Raji (cell line): ENCODE measurements around the gene FANCL.

Experiments
- POLR2A ChIP-seq: IDR thresholded peaks from 2 replicates; pipeline ENCODE4 v1.6.1; 2011; ENCODE audit warnings: low read depth, low read length, control low read depth; ENCODE audit not compliant: insufficient read depth

The FANCL gene

DNA sequence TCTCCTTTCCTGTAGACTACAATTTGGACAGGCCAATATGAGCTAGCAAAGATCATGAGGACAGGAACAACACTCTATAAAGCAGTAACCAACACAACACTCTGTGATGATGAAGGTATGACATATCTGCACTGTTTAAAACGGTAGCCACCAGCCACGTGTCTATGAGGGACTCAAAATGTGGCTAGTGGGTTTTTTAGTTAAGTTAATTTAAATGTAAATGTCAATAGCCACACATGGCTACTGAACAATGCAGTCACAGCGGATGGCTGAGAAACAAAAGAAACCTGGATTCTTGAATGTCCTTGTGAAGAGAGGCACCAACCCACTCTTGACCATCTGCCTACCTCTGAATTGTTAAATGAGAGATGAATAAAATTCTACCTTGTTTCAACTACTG lies 33.9 kb downstream of the FANCL start:
- no peak for TF ChIP-seq POLR2A

DNA sequence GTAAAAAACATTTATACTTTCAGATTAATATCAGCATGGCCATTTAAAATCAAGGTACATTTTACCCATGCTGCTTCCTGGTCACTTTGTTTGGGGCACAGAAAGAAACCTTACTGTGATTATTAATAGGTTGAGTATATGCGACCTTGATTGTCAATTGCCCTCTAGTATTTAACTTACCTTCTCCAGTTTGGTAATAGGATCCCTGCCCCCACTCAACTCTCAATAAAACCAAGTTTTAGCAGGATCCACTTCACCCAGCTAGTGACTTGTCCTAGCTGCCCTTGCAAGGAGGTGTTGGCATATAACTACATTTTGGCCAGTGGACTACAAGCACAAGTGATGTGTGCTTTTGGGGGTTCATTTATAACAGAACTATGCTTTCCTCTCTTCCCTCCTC lies 34.3 kb downstream of the FANCL start:
- TF ChIP-seq POLR2A, result no peak

DNA sequence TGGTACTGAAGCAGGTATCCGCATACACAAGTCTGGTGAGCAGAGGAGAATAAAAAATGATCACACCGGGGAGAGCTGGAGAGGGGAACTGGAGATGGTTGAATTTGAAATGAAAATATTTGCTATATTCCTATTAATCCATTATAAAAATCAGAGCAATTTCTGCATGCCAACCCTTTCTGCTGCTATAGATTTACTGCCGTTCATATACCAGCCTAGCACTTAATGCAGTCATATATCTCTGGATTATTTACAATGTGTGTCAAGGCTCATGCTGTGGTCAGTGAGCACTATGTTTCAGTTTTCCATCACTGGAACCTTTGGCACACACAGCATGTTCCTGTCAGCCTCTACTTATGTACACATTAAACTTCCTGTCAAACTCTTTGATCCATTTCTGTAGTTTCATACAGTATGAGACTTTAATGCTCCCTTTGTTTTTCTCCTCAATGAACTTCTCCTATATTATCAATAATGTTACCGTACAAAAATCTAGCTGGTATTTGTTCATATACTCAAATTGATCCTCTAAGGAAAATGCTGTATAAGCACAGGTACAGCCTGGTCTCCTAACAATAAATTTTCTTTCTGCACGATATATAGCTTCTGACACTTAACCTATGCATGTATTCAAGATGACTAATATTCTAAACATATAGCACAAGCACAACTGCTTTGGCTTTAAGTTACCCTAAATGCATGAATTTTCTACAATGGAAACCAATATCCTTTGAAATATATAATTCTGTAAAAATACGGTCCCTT lies 36.7 kb downstream of the FANCL start:
- no peak for TF ChIP-seq POLR2A

DNA sequence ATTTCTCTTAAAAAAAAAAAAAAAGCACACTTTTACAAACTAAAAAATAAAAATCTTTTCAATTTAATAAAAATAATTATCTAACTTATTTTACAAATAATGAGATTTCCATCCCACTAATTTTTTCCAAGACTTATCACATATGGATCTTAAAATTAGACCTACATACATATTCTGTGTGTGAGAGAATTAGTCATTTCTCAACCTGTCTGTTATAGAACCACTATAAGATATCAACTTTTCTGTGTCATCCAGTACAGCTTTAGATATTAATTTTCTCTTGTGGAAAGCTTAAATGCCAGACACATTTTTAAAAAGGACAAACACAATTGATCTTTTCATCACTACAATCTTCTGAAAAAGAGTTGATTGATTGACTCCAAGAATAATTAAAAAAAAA lies 38.1 kb downstream of the FANCL start:
- no peak for TF ChIP-seq POLR2A

DNA sequence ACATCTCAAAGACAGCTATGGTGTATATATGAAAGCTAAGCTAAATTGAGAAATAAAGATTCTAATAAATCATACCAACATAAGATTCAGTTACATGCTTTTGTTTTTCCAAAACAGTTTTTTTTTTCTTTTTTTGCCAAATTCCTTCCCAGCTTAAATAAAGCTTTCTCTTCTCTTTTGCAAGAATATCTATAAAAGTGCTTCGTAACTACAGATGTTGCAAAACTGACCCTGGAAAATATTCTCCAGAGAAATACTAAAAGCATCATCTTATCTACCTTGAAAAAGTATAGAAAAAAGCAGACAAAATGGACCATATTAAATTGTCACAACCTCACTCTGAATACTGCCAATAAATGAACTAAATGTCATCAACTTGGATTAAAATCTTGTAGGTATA lies 38.7 kb downstream of the FANCL start:
- TF ChIP-seq POLR2A, result no peak

DNA sequence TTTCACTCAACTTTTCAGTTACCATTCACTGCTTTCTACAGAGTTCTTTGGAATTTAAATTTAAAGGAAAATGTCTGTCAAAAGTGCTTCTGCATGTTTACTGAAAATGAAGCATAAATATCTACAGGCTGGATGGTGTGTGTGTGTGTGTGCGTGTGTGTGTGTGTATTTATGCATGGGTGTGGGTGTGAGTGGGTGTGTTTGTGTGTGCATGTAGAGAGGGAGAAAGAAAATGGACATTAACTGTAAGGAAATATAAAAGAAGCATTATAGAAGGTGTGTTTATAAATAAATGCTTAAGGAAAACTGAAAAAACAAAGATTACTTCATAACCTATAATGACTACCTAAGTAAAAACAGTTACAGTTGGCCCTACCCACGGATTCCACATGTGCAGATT lies 43.2 kb downstream of the FANCL start:
- no peak for TF ChIP-seq POLR2A

DNA sequence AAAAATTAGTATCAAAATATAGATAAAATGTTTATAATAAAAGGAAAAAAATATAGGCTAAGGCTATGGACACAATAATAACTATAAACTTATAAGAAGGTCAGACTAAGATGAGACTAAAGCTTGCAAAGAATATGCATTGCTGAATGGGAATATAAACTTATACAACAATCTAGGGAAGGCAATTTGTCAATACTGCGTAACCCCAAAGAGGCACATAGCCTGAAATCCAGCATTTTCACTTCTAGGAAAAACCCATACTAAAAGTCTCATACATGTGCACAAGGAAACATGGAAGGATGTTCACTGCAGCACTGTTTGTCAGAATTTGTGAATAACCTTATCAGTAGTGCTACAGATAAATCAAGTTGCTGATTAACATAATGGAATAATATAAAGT lies 45.5 kb downstream of the FANCL start:
- TF ChIP-seq POLR2A, result no peak

DNA sequence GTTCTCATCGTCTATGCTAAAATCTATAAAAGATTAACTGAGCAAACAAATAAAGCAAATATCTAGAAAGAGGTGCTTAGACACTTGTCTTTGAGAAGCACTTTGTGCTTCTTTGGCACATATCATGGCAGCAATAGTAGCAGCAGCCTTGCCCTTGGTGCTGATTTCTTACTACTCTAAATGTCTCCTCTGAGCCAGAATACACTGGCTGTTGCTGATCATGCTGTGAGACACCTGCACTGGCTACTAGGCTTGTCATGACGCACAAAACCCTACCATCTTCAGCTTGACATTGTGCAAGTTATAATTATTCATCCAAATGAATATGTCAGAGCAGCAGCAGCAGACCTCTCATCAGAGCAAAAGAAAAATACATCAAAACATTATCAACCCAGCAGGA lies 46.7 kb downstream of the FANCL start:
- no peak for TF ChIP-seq POLR2A

DNA sequence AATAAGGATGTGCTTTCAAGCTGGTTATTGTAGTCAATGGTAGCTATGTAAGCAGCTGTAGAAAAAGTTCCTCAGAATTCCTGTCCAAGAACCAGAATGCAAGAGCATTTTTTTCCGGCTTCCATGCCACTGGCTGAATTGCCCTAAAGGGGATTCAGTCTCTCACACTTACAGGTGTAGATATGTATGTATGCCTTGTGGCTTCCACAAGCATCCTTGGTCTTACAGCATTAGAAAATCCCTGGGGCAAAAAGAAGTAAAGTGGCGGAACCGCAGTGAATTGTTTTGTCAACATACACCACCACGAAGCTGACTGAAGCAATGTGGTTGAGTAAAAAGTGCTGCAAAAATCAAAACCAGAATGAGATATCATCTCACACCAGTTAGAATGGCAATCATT lies 54.6 kb downstream of the FANCL start:
- no peak for TF ChIP-seq POLR2A

DNA sequence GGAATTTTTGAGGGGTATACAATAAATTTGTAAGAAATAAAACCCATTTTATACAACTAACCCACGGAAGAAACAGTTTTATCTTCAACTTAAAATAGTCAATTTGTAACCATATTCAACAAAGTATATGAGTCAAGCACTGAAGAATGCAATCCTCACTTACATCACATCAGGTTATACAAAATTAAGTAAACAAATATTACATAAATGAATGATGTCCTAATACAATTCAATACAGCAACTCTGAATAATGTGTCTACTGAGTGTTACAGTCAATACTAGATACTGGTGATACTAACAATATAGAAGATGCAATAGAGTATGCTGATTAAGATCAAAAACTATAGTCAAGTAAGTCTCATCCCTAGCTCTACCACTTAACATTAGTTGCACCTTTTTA lies 58.6 kb downstream of the FANCL start:
- TF ChIP-seq POLR2A, result no peak

DNA sequence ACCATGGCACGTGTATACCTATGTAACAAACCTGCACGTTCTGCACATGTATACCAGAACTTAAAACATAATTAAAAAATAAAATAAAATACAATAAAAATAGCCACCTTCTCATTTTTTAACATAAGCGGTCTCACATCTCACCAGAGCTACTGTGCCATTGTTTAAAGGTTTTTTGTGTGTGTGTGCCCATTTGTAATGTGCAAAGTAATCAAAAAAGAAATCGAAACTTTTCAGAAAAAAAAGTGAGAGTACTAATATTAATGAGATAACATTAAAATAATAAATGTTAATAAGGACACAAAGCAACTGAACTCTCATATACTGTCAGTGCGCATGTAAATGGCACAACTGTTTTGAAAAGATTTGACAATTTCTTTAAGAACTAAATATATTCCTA lies 60.5 kb downstream of the FANCL start:
- no peak for TF ChIP-seq POLR2A

DNA sequence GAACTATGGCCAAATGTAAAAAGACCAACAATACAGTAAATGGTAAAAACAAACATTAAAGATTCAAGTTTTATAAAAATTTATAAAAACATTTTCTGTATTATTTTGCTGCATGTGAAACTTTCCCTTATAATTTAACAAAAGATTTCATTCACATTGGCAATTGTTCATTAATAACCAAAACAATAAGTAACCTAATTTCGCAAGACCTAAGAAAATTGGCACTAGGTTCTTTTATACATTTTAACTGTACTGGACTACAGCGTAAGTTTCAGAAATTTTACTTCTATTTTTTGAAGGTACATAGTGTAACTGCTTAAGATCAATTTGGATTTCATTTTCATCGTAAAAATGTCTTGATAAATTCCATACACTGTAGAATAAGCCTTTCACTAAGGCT lies 77.2 kb downstream of the FANCL start:
- no peak for TF ChIP-seq POLR2A

DNA sequence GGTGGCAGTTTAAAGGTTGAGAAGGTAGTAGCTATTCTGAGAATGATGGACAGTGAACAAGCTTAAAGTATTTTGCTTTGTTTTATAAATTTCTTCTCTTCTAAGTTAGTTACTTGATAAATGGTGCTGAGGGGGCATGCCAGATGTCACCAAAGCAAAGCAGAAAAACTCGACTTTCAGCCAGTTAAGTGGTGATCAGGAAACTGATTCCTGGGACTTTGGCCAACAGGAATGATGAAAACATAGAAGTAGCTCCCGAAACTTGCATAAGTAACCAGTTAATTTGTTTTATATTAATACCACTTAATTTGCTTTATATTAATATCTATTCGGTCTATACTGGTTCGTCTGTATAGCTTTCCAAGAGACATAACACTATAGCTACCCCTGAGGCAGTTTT lies 82.6 kb downstream of the FANCL start:
- TF ChIP-seq POLR2A, result no peak

DNA sequence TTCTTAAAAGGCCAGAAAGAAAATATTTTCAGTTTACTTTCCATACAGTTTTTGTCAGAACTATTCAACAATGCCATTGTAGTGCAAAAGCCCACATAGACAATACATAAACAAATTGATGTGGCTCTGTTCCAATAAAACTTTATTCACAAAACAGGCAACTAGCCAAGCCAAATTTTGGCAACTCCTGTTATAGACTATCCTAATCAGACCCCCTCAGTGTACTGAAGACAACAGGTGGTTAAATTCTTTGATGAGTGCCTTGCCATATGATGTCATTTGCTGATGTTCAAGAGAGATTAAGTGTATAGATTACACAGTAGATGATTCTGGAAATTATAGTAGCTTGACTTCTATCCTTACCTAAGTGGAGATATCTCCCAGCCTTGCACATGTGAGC lies 83.4 kb downstream of the FANCL start:
- no peak for TF ChIP-seq POLR2A

DNA sequence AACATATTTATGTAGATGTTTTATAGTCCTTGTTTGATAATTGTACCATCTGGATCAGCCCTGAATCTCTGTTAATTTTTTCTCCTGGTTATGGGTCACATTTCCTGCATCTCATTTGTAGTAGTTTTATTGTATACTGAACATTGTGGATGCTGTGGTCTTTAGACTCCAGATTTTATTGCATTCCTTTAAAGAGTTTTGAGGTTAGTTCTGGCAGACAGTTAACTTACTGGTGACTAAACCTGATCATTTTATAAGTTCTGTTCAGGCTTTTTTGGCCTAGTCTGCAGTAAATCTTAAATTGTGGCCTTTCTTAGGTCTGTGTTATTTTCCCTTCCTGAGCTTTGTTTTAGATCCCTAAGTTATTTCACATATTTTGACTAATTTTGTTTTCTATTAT lies 84.3 kb downstream of the FANCL start:
- no peak for TF ChIP-seq POLR2A

DNA sequence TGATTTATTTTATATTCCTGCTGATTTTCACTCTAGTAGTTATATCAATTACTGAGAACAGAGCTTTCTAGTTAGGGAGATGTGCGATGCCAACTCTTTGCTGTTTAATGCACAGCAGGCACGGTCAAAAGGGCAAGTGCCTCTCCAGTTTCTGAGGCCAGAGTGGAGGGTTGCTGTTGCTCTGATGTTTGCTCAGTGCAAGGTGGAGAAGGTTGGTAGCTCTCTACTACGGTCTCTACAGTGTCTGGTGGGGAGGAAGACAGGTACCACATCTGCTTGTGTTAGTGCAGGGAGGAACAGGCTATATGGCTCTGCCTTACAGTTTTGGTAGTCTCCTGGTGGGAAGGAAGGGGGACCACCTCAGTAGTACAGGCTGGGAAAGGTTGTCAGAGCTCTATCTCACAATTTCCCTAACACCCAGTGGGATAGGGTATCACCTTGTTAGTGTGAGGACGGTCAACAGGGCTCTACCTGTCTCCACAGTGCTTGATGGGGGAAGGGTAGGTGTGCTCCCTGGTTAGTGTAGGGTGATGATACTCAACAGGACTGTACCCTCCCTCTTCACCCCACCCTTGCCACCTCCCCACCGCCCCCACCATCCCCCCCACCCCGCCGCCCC lies 85.9 kb downstream of the FANCL start:
- no peak for TF ChIP-seq POLR2A

DNA sequence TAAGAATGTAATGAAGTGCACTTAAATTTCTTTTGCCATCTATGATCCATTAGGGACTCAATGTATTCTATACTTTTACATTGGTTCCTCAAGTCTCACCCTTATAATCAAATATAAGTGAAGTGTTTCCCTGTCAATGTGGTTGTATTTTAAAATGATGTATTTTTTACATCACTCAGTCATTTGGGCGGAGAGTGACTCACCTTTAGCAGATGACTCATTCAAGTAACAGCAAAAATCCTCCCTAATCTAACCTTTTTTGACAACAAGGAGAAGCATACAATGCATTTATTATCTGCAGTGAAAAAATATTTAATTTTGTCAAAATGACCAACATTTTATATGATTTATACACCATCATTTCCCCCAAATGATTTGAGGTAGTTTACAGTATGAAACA lies 94.4 kb downstream of the FANCL start:
- TF ChIP-seq POLR2A, result no peak

DNA sequence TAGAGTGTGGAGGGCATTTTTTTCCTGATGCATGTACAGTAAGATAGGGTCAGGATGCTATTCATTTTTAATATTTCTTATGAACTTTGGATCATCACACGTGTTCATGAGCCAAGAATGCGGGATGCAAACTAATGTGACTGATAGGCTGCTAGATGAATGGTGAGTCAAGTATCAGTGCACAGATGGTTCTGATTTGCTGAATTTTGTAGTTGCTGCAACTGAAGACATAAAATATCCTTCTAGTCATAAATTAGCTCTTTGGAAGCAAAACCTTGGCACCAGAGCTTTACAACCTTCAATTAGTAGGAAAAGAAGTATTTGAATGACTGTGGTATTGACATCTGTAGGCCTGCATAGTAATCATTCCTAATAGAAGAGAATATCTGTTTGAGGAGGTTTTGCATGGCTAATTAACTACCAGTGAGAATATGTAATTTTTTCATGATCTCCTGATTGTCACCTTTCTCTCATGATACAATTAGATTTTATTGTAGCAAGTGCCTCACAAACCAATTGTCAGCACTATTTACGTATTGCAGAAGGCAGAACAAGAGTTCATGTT lies 100.5 kb downstream of the FANCL start:
- no peak for TF ChIP-seq POLR2A
